LNCaP clone FGC (cell line): Measurements from ENCODE around the gene PABPN1.
A peak's percentile ranks its signal among the peaks of the same experiment; 100 is the strongest.

Source experiments
- DNase-seq: peaks from one replicate; pipeline ENCODE4 v3.0.0-alpha.2; 2011; ENCODE audit warnings: low read depth
- H3K4me3 ChIP-seq: 2 replicates; pipeline ENCODE4 v1.5.1; 2011; ENCODE audit warnings: mild to moderate bottlenecking, low read depth, low read length, control low read depth
- CTCF ChIP-seq: IDR thresholded peaks from 2 replicates; pipeline ENCODE4 v1.5.1; 2012; ENCODE audit warnings: mild to moderate bottlenecking; ENCODE audit not compliant: control insufficient read depth, insufficient read depth; ENCODE audit errors: extremely low read depth

The PABPN1 gene

GRCh38 chr14:23358553-23359166, 37.4 kb downstream of the PABPN1 start:
- no peak for DNase-seq
- no peak overlapping the region for H3K4me3 ChIP-seq
- no peak for TF ChIP-seq CTCF

- H3K4me3 ChIP-seq, result no peak overlapping the region
- DNase-seq, result no peak
- no peak for TF ChIP-seq CTCF
Observed at GRCh38 chr14:23359167-23359626, 37.9 kb downstream of the PABPN1 start.

- H3K4me3 ChIP-seq, result no peak overlapping the region
Observed at GRCh38 chr14:23359722-23360447, 38.6 kb downstream of the PABPN1 start.

GRCh38 chr14:23360496-23360895, 39.2 kb downstream of the PABPN1 start:
- TF ChIP-seq CTCF, result peak; percentile 7; the same call in 1 of the 2 replicates
- no peak for DNase-seq

More at GRCh38 chr14:23359722-23360447, 38.6 kb downstream of the PABPN1 start:
- TF ChIP-seq CTCF, result no peak
- no peak for DNase-seq

GRCh38 chr14:23361320-23361719, 40.1 kb downstream of the PABPN1 start:
- TF ChIP-seq CTCF, result no peak
- no peak overlapping the region for H3K4me3 ChIP-seq
- no peak for DNase-seq

More at GRCh38 chr14:23360496-23360895, 39.2 kb downstream of the PABPN1 start:
- H3K4me3 ChIP-seq, result no peak overlapping the region

- DNase-seq, result no peak
- no peak overlapping the region for H3K4me3 ChIP-seq
- no peak for TF ChIP-seq CTCF
Observed at GRCh38 chr14:23361763-23362162, 40.5 kb downstream of the PABPN1 start.
